ENCODE measurements around the gene SGSM2.
"Not testable (repeated sequence)": the region's sequence is repeated elsewhere in the genome, so short reads cannot be mapped to it uniquely, and the experiment has no call there.

The SGSM2 gene

DNA sequence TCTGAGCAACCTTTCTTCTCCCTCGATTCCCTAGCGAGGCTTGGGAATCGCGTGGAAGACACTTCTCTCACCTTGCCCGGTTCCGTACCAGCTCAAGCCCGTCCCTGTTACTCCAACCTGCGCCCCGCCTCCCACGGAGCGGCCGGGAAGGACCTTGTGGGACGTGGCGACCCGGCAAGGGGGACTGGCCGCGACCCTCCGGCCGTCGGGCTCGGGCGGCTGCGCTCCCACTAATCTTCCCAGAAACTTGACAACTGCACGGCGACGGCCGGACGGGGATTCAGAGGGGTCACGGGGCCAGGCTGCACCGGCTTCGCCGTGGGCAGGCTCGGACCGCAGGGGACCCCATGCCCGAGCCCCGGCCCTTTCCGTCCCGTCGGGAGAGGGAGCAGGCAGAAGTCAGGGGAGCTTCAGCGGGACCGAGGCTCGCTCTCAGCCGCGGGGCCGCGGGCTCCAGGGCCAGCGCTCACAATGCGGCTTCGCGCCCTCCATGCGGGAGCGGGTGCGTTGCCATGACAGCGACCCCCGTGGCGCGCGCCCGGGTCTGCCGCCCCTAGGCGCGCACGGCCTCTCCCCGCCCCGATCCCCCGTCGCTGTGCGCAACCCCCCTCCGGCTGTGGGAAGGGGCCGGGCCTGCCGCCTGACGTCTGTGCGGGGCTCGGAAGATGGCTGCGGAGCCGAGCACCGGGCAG lies at the start of gene SGSM2:
SGSM2 (plus strand) TSS at position 650 of the 692 bp plus-strand sequence. CDS start 188 bp downstream, outside the sequence.
- DNase-seq (ENCODE audit: low spot score), result peak; percentile 64

GRCh38 chr17:2289878-2290478 lies 47.3 kb upstream of the SGSM2 start:
- DNase-seq (ENCODE audit: low spot score), result no peak

- no peak for DNase-seq (ENCODE audit: low spot score)
Observed at GRCh38 chr17:2292100-2292499, 45.2 kb upstream of the SGSM2 start.

GRCh38 chr17:2295575-2295974 lies 41.7 kb upstream of the SGSM2 start:
- no peak for DNase-seq (ENCODE audit: low spot score)

DNA sequence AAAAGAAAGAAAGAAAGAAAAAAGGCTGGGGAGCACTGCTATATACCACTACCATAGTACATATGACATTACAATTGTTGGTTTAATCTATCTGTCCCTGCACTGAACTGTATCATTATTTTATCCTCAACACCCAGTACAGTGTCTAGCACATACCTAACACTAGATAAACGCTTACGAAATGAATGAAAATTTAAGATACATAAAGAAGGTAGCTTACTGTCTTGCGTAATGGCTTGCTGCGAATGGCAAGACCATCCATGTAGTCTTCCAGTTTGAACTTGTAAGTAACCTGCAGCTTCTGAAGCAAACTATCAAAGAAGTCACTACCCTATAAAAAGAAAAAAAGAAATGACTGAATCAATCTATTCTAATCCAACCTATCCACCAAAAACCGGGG lies 40.3 kb upstream of the SGSM2 start:
- DNase-seq (ENCODE audit: low spot score), result no peak

DNA sequence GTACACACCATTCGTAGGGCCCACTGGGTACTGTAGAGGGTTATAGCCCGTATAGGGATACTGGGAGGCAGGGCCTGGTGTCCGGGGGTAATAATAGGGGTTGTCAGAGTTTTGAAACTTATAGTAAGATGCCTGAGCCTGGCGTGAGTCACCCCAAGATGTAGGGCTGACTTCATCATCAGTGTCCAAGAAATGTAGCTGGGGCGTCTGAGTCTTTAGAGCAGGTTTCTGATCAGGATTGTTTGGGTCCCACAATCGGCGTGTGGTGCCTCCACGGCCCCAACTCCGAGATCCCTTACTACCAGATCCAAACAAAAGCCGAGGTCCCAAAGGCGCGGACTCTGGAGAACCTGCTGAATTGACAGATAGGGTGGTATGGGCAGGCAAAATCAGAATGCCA lies 38.2 kb upstream of the SGSM2 start:
- DNase-seq (ENCODE audit: low spot score), result no peak

GRCh38 chr17:2299756-2300155 lies 37.5 kb upstream of the SGSM2 start:
- DNase-seq (ENCODE audit: low spot score), result no peak

- no peak for DNase-seq (ENCODE audit: low spot score)
Observed at GRCh38 chr17:2302778-2303203, 34.5 kb upstream of the SGSM2 start.

DNA sequence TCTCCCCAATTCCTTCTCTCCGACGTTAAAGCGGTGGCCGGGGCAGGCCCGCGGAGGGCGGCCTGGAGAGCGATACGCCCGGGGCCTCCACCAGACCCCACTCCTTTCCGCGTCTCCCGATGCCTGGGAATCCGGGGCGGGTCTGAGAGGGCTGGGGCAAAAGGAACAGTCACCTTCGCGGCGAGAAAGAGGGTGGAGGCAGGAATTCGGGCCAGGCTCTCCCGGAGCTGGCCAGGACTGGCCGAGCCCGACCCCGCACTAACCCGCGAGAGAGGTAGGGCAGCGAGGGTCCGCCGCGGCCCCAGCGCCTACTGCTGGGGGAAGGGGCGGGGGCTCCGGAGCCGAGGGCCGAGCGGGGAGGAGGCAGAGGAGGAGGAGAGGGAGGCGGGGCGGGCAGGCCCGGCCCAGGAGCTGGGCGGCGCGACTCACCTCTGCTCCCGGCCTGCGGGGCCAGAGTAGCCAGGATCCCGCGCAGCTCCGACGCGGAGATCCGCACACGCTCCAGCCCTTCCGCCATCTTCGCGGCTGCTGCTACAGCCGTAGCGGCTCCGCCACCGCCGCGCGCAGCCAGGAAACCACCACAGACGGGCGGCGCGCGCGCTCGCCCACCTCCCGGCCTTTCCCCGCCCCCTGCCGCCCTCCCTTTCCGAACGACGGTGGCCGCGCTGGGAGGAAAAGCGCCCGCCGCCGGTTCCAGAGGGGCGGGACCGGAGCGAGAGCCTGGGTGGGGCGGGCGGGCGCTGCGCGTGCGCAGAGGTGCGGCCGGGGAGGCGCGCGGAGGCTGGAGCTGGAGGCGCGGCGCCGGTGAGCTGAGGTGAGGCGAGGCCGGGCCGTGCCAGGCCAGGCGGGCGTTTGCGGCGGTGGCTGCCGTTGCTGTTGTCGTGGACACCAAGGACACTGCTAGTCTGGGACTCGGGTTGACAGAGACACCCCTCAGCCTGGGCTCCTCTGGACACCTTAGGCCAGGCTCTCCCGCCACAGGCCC lies 33.8 kb upstream of the SGSM2 start, which contains the start of the genes SMG6 and SRR:
SMG6 (minus strand) TSS at position 582 of the 985 bp plus-strand sequence; CDS start at position 517, 65 bp downstream.
SRR (plus strand) TSS at position 747 of the 985 bp plus-strand sequence. CDS start 11,611 bp downstream, outside the sequence.
- DNase-seq (ENCODE audit: low spot score), result peak; percentile 94

DNA sequence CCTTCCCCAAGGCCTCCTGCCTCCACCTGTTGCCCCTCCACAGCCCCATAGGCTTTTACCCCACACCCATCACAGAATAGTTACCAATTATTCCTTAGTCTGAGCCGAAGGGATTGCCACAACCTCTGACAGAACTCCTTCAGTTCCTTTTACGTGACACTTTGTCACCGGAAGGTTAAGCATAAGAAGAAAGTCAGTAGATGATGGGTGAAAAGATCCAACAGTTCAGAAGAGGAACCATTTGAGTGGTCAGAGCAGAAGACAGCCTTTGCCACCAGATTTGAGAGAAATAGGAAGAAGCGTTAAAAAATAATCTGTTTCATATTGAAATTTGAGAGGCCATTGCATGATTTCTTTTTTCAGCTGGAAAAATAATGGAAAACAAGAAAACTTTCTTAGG lies 32.4 kb upstream of the SGSM2 start:
- DNase-seq (ENCODE audit: low spot score), result no peak

- DNase-seq (ENCODE audit: low spot score), result no peak
Observed at GRCh38 chr17:2309338-2310154, 27.8 kb upstream of the SGSM2 start.

DNA sequence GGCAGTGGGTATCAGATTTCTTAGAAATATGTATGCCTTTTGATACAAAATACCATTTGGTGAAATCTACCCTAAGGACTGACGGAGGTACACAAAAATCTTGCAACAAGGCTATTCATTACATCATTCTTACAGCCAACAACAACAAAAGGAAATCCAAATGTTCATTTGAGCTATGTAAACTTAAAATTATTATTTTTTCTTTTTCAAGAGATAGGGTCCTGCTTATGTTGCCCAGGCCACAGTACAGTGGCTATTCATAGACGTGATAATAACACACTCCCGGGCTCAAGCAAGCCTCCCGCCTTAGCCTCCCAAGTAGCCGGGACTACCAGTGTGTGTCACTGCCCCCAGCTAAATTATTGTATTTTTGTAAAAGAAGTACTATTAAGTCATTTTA lies 24.6 kb upstream of the SGSM2 start:
- DNase-seq (ENCODE audit: low spot score), result no peak

DNA sequence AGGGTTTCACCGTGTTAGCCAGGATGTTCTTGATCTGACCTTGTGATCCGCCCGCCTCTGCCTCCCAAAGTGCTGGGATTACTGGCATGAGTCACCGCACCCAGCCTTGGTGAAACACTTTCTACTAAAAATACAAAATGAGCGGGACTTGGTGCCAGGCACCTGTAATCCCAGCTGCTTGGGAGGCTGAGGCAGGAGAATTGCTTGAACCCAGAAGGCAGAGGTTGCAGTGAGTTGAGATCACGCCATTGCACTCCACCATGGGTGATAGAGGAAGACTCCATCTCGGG lies 20.4 kb upstream of the SGSM2 start:
- not testable (repeated sequence) for DNase-seq (ENCODE audit: low spot score)

- no peak for DNase-seq (ENCODE audit: low spot score)
Observed at GRCh38 chr17:2317796-2318195, 19.5 kb upstream of the SGSM2 start.

DNA sequence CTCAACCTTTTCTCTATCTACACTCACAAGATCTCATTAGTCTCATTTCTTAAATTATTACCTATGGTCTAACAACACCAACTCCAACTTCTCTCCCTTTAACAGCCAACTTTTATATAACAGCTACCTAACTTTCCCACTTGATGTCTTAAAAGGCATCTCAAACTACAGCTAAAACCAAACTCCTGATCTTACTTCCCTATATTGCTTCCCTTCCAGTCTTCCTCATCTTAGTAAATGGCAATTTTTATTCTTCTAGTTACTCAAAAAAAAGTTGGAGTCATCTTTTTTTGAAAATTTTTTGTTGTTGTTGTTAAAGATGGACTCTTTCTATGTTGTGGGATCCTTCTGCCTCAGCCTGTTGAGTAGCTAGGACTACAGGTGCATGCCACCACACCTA lies 18.2 kb upstream of the SGSM2 start:
- no peak for DNase-seq (ENCODE audit: low spot score)

DNA sequence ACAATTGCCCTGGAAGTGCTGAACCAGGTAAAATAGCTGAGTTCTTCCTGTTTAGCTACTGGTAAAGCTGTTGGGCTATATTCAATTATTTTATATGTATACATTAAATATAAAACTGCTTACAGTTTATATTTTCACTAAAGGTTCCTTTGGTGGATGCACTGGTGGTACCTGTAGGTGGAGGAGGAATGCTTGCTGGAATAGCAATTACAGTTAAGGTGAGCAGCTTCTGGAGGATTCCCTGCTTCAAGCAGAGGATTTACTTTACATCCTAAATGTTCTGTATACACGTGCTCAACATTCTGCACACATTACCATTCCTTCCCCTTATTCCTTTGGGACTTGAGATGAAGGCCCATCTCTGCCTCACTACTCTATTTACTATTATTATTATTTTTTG lies 15.9 kb upstream of the SGSM2 start:
- no peak for DNase-seq (ENCODE audit: low spot score)

GRCh38 chr17:2323629-2324314 lies 13.5 kb upstream of the SGSM2 start:
- DNase-seq (ENCODE audit: low spot score), result no peak

- DNase-seq (ENCODE audit: low spot score), result no peak
Observed at GRCh38 chr17:2331303-2331702, 6.0 kb upstream of the SGSM2 start.

DNA sequence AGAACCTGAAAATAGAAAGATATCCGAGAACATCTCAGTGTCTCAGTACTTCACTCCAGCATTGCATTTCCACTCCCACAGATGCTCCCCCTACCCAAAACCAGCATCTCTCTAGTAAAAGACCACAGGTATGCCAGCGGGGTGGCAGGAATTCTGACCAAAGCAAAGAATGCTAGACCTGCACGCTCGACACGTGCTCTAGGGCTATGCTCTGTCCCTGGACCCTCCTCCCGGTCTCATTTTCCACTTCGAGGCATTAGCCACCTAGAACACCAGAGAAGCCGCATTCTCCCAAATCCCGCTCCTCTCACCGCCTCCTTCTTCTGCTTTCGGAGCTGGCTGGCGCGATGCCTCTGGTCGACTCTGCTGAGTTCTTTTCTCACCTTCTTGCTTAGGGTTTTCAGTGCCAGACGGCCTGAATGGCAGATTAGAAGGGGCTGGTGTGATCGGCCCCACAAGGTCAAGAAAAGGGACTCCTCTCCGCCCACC lies 1.5 kb upstream of the SGSM2 start:
- no peak for DNase-seq (ENCODE audit: low spot score)

GRCh38 chr17:2336215-2336851 lies 968 bp upstream of the SGSM2 start, which contains the start of gene TSR1:
Gene TSR1 (minus strand): TSS chr17:2336457. CDS start chr17:2336427, 30 bp downstream.
- peak; percentile 86 for DNase-seq (ENCODE audit: low spot score)

Data from CD4-positive, alpha-beta T cell treated with Interleukin-6 at 100 ng/mL for 8 hours (primary cell).